ENCODE results near the gene SRSF2.
"Not testable (repeated sequence)": the region's sequence is repeated elsewhere in the genome, so short reads cannot be mapped to it uniquely, and the experiment has no call there.

The SRSF2 gene

GRCh38 chr17:76737082-76737675, at the start of gene SRSF2:
Gene SRSF2, minus strand, starts transcription at chr17:76737331. Its CDS starts 171 bp downstream, at chr17:76737160.
- DNase-seq: peak; percentile 97 to 99

DNA sequence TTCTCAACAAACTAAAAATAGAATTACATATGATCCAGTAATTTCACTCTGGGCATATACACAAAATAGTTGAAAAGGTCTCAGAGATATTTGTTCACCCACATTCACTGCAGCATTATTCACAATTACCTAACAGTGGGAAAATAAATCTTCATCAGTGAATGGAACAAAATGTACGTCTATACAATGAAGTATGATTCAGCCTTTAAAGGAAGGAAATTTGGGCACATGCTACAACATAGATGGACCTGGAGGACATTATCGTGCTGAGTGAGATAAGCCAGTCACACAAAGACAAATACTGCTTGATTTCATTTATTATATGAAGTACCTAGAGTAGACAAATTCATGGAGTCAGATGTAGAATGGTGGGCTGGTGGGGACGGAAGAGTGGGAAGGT, 47.8 kb upstream of the SRSF2 start:
- DNase-seq: no peak

DNA sequence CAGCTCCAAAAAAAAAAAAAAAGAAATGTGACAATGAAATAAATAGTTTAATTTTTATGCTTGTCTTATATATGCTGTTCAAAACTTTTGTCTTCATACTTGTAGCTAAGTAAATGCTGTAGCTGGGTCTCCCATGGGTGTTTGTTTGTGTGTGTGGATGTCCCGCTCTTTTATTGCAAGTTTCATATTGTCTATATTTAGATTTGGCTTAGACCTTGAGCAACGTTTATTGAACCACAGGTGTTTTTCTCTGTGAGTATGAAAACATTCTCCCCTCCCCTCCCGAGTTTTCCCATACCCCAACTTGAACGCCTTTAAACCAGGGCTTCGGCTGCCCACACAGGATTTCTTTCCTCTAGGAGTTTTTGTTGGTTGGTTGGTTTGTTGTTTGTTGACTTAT, 46.0 kb upstream of the SRSF2 start:
- no peak for DNase-seq

DNA sequence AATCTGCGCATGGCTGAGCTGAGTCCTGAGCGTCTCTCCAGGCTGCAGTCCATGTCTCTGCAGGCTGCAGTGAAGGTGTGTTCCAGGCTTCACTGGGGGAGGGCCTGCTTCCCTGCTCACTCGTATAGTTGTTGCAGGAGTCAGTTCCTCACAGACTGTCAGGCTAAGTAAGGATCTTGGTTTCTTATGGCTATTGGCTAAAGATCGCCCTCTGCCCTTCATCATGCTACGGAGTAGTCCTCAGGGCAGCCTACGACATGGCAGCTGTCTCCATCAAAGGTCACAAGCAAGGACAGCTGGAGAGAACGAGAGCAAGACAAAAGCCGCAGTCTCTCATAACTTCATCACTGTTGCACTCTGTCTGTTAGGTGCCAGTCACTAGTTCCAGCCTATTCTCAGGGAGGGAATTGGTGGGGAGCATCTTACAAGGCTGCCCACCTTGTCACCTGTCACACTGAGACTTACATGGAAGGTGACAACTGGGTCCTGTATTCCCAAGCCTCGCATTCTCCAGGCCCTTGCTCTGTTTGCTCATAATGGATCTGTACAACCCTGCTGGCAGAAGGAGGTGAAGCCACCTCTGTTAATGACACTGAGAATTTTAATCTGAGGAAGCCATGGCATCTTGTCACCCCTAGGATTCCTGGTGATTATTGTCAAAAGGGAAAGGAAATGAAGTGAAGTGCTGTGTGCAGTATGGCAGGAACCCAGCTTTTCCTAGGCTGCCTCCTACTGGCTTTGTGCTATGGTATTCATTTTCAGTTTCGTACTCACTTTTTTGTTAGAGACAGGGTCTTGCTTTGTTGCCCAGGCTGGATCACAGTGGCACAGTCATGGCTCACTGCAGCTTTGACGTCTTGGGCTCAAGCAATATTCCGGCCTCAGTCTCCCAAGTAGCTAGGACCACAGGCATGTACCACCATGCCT, 44.2 kb upstream of the SRSF2 start:
- no peak for DNase-seq

- no peak for DNase-seq
Observed at GRCh38 chr17:76775021-76775600, 38.0 kb upstream of the SRSF2 start.

GRCh38 chr17:76772842-76773525, 35.9 kb upstream of the SRSF2 start:
- no peak for DNase-seq

DNA sequence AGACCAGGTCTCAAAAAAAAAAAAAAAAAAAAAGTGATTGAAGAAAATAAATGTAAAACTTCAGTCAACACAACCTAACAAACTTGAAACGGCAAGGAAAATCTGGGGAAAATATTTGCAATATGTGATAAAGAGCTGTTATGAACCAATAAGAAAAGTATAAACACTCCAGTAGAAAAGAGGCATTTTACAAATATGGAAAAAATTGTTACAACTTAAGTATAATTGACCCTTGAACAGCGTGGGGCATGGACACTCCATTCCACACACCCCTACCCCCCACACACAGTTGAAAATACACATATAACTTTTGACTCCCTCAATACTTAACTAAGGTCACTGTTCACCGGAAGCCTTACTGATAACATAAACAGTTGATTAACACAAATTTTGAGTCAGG, 21.4 kb upstream of the SRSF2 start:
- DNase-seq: no peak

DNA sequence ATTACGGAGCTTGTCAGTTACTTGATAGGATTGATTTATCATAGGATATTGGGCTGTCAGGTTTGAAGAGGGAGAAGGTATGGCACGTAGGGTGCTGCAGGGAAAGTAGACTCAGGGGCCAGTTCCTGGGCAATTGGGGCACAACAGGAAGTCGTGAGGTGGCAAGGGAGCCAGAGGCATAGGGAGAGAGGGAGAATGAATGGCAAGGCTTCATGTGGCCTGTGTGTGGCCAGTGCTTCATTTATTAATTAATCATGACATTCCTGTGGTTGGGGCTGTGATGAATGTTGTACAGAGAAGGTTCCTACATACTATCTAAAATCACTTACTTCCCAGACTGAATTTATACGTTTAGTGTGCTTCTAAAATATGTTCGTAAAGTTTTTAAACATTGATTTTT, 20.1 kb upstream of the SRSF2 start:
- no peak for DNase-seq

GRCh38 chr17:76755285-76755684, 18.2 kb upstream of the SRSF2 start:
- DNase-seq: no peak

- no peak for DNase-seq
Observed at GRCh38 chr17:76753061-76753961, 16.2 kb upstream of the SRSF2 start.

GRCh38 chr17:76752006-76752405, 14.9 kb upstream of the SRSF2 start:
- no peak for DNase-seq

GRCh38 chr17:76751416-76751993, 14.4 kb upstream of the SRSF2 start:
- no peak for DNase-seq

DNA sequence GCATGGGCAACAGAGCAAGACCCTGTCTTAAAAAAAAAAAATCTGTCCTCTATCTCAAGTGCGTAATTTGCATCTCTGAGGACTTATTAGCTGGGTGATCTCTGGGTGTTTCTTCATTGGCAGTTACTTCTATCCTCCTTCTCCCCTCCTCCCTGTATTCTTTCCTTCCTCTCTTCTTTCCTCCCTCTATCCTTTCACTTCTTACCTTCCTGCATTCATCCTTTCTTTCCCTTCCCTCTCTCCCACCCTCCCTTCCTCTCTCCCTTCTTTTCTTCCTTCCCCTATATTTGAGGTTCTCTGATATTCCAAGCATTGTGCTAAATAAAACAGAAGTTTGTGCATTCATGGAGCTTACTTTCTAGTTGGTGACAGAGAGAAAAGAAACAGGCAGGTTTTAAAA, 11.5 kb upstream of the SRSF2 start:
- DNase-seq: no peak

DNA sequence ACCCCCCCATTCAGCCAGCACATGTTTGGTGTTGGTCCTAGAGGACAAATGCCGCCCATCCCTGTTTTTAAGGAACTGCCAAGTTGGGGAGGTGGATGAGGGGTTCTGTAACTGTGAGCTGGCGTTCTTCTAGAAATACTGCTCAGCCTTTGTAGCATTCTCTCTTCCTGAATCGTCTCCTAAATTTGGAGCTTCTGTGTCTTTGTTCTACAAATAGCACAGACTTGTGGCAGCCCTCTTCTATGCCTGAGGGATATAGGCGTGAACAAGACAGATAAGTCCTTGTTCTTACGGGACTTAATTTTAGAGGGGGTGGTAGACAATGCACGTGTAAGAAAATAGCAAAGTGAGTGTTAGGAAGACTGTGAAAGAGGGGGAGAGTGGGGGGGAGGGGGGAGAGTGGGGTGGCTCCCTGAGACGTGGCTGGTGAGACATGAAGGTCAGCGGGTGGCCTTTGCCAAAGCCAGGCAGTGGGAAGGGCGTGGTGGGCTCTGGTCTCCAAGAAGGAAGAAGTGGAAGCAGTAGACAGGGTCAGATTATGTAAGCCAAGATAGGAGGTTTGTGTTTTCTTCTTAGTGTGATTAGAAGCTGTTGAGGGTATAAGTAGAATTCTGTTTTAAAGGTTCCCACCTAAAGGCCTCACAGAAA, 10.7 kb upstream of the SRSF2 start:
- no peak for DNase-seq

GRCh38 chr17:76745785-76746184, 8.7 kb upstream of the SRSF2 start:
- DNase-seq: not testable (repeated sequence)

GRCh38 chr17:76744747-76745146, 7.6 kb upstream of the SRSF2 start:
- DNase-seq: no peak

DNA sequence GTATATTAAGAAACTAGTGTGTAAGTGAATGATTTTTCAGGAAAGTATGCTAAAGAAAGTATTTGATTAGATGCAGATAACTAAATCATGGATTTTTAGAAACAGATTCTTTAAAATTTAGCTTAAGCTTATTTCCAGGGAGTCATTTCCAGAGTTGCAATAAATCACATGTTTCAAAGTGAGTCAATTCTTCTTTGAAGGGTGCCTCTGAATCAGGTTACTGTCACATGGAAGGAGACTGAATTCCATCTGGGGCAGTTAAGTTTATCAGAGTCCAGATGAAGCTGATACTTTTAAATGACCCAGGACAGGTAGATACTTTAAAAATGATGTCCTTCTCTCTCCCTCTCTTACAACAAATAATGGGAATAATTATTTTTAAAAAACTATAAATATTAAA, 5.8 kb upstream of the SRSF2 start:
- no peak for DNase-seq

- no peak for DNase-seq
Observed at GRCh38 chr17:76740329-76741118, 3.4 kb upstream of the SRSF2 start.

- not testable (repeated sequence) for DNase-seq
Observed at GRCh38 chr17:76739568-76740115, 2.5 kb upstream of the SRSF2 start.

DNA sequence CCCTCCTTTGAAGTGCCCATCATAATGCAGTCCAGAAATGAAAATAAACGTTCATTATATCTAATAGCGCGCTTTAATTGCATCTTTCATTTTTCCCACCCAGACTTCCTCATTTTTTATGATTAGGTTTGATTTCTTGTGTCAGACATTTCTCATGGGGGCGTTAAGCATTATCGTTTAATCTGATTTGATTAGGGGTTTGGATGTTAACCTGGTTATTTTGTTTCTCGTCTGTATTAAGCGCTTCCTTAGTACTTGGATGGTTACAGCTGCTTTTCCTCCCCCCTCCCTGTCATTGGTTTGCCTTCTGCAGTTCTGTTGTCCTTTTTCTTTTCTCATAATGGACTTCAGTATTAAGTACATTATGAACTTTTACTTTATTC, 1.3 kb upstream of the SRSF2 start:
- no peak for DNase-seq

Data from NCI-H526 (cell line).